Muscle of leg (tissue), 11 donors: ENCODE results near the gene VPS37B. TPM values are rescaled to one million over a fixed set of nuclear protein-coding genes. Genes with fewer than 3 reads are reported as not detected.

Experiments used
- DNase-seq: peaks from one replicate; pipeline ENCODE4 v3.0.0; 2013
- H3K27ac ChIP-seq: one replicate; pipeline ENCODE4 v1.5.1; 2013; ENCODE audit warnings: mild to moderate bottlenecking, low read length, control low read depth
- H3K27me3 ChIP-seq: one replicate; pipeline ENCODE4 v1.6.1; 2013; ENCODE audit warnings: low read length; ENCODE audit not compliant: control insufficient read depth, insufficient read depth
- H3K36me3 ChIP-seq: one replicate; pipeline ENCODE4 v1.6.1; 2013; ENCODE audit warnings: low read length; ENCODE audit not compliant: control insufficient read depth, insufficient read depth
- H3K4me1 ChIP-seq: one replicate; pipeline ENCODE4 v1.6.1; 2013; ENCODE audit warnings: low read length; ENCODE audit not compliant: control insufficient read depth, insufficient read depth
- H3K4me3 ChIP-seq: one replicate; pipeline ENCODE4 v1.5.1; 2013; ENCODE audit warnings: low read length, control low read depth
- H3K9me3 ChIP-seq: replicated peaks from 2 replicates; pipeline ENCODE4 v1.6.1; 2013; ENCODE audit warnings: low read depth, low read length; ENCODE audit not compliant: control insufficient read depth
- WGBS: methylation state at CpG from one replicate; pipeline ENCODE4 v1.1.5; 2013; ENCODE audit warnings: missing lambda C conversion rate; ENCODE audit not compliant: insufficient coverage; 5-methylcytosine and 5-hydroxymethylcytosine counted together
- polyA plus RNA-seq, 8 donors: library from polyadenylated mRNA; unstranded; fragments of 120-200 nt; gene quantifications; one replicate each; pipeline versions ENCODE4 v1.2.1 to v1.2.3, GENCODE V29; 2013; ENCODE audit warnings: inconsistent platforms in 1 of 8, low replicate concordance in 1 of 8; ENCODE audit not compliant: insufficient read length in 8 of 8, insufficient read depth in 1 of 8
- total RNA-seq: library from RNA; stranded (reverse); fragments of 120-200 nt; gene quantifications from one replicate; pipeline ENCODE4 v1.2.4, GENCODE V29; 2013

VPS37B gene
- total and polyA plus RNA-seq, 9 donors: 15.6 to 29.0 (median 25.1) TPM

- Histone ChIP-seq H3K27ac (no peak overlapping the region), H3K4me1 (peaks cover 26% of the 10 kb centered on the region), H3K27me3 (no peaks in the 10 kb centered on the region), H3K9me3 (no peaks in the 10 kb centered on the region), H3K36me3 (peaks cover 6% of the 10 kb centered on the region), H3K4me3 (no peak overlapping the region)
- no peak for DNase-seq
- 80% methylated on average over 17 of the region's 26 CpGs for WGBS
These were observed 36.5 kb downstream of the VPS37B start for GRCh38 chr12:122859303-122860039.

- Histone ChIP-seq H3K36me3 (peaks cover 2% of the 10 kb centered on the region), H3K9me3 (no peaks in the 10 kb centered on the region), H3K27ac (no peak overlapping the region), H3K4me1 (peaks cover 26% of the 10 kb centered on the region), H3K4me3 (no peak overlapping the region), H3K27me3 (no peaks in the 10 kb centered on the region)
- 81% methylated on average over 21 of the region's 22 CpGs for WGBS
- no peak for DNase-seq
These were observed 37.2 kb downstream of the VPS37B start for GRCh38 chr12:122858591-122859302.

GRCh38 chr12:122858171-122858570, 37.8 kb downstream of the VPS37B start:
- Histone ChIP-seq H3K27me3 (no peaks in the 10 kb centered on the region), H3K4me1 (peaks cover 22% of the 10 kb centered on the region), H3K4me3 (no peak overlapping the region), H3K27ac (no peak overlapping the region), H3K36me3 (peaks cover 2% of the 10 kb centered on the region), H3K9me3 (no peaks in the 10 kb centered on the region)
- 82% methylated on average over 14 of the region's 14 CpGs for WGBS
- DNase-seq: no peak

- peaks cover 18% of the 10 kb centered on the region for H3K4me1 ChIP-seq
- no peaks in the 10 kb centered on the region for H3K27me3 ChIP-seq
- no peak overlapping the region for H3K27ac ChIP-seq
- H3K4me3 ChIP-seq: no peak overlapping the region
- WGBS: 74% methylated on average over 23 of the region's 24 CpGs
- H3K36me3 ChIP-seq: peaks cover 2% of the 10 kb centered on the region
- no peak for DNase-seq
- no peaks in the 10 kb centered on the region for H3K9me3 ChIP-seq
These were observed 38.8 kb downstream of the VPS37B start for GRCh38 chr12:122856999-122857671.

GRCh38 chr12:122855928-122856831, 39.7 kb downstream of the VPS37B start:
- Histone ChIP-seq H3K4me3 (no peak overlapping the region), H3K27me3 (no peaks in the 10 kb centered on the region), H3K27ac (no peak overlapping the region), H3K36me3 (peaks cover 1% of the 10 kb centered on the region), H3K4me1 (peaks cover 14% of the 10 kb centered on the region), H3K9me3 (no peaks in the 10 kb centered on the region)
- WGBS: 81% methylated on average over 35 of the region's 40 CpGs
- no peak for DNase-seq

GRCh38 chr12:122855071-122855829, 40.7 kb downstream of the VPS37B start:
- DNase-seq: no peak
- Histone ChIP-seq H3K9me3 (no peaks in the 10 kb centered on the region), H3K36me3 (no peaks in the 10 kb centered on the region), H3K4me3 (no peak overlapping the region), H3K27ac (no peak overlapping the region), H3K27me3 (no peaks in the 10 kb centered on the region), H3K4me1 (peaks cover 8% of the 10 kb centered on the region)
- WGBS: 69% methylated on average over 19 of the region's 24 CpGs

GRCh38 chr12:122854554-122854953, 41.4 kb downstream of the VPS37B start:
- H3K36me3 ChIP-seq: no peaks in the 10 kb centered on the region
- no peak overlapping the region for H3K4me3 ChIP-seq
- DNase-seq: no peak
- 81% methylated on average over 3 of the region's 17 CpGs for WGBS
- H3K4me1 ChIP-seq: peaks cover 8% of the 10 kb centered on the region
- H3K27me3 ChIP-seq: no peaks in the 10 kb centered on the region
- H3K9me3 ChIP-seq: no peaks in the 10 kb centered on the region
- no peak overlapping the region for H3K27ac ChIP-seq

- no peaks in the 10 kb centered on the region for H3K36me3 ChIP-seq
- no peak for DNase-seq
- H3K27ac ChIP-seq: no peak overlapping the region
- H3K27me3 ChIP-seq: no peaks in the 10 kb centered on the region
- peaks cover 8% of the 10 kb centered on the region for H3K4me1 ChIP-seq
- H3K4me3 ChIP-seq: no peak overlapping the region
- H3K9me3 ChIP-seq: no peaks in the 10 kb centered on the region
- 81% methylated on average over 15 of the region's 17 CpGs for WGBS
These were observed 42.2 kb downstream of the VPS37B start for GRCh38 chr12:122853582-122854245.
